SK-N-SH (cell line): ENCODE measurements around the gene TSC22D1. TPM values are rescaled to one million over a fixed set of nuclear protein-coding genes. Genes with fewer than 3 reads are reported as not detected.

Source experiments
- CTCF ChIA-PET: fragments of 300-600, 350-600 bp; formaldehyde crosslinking; extraction: SDS; loops from one replicate; lab custom pipeline; 2021; lab: Yijun Ruan, JAX
- POLR2A ChIA-PET: fragments of 350-600 bp; sonication (Branson Sonifier 250); formaldehyde crosslinking; extraction: SDS; loops from one replicate; lab custom pipeline; 2020; ENCODE audit warnings: antibody characterized with exemption, inconsistent platforms; lab: Yijun Ruan, JAX
- DNase-seq: peaks from one replicate; pipeline ENCODE4 v3.0.0; 2012
- H2AFZ ChIP-seq: fragments of 200-600 bp; sonication (generic); 2 replicates; pipeline ENCODE4 v1.8.1; 2016; ENCODE audit warnings: antibody characterized with exemption, mild to moderate bottlenecking, low read depth
- H3F3A ChIP-seq: fragments of 200-600 bp; sonication (generic); replicated peaks from 2 replicates; pipeline ENCODE3; 2016; ENCODE audit warnings: antibody characterized with exemption, mild to moderate bottlenecking; ENCODE audit not compliant: insufficient read depth
- H3K27ac ChIP-seq, 2 experiments: fragments of 200-500 bp in 1 of 2; fragments of 200-600 bp in 1 of 2; sonication (Bioruptor generic) in 1 of 2; sonication (generic), shearing (Covaris generic) in 1 of 2; 2 replicates each; pipeline versions ENCODE4 v1.5.1 to v1.6.1; 2014 to 2016; ENCODE audit warnings: low read depth in 2 of 2, inconsistent platforms in 1 of 2, low read length in 1 of 2, mild to moderate bottlenecking in 1 of 2, mixed read lengths in 1 of 2
- H3K27me3 ChIP-seq: fragments of 200-600 bp; sonication (generic), shearing (Covaris generic); 2 replicates; pipeline ENCODE4 v1.6.1; 2016; ENCODE audit warnings: mixed run types; ENCODE audit not compliant: insufficient read depth
- H3K36me3 ChIP-seq, 2 experiments: fragments of 200-500 bp in 1 of 2; fragments of 200-600 bp in 1 of 2; sonication (Bioruptor generic) in 1 of 2; sonication (generic) in 1 of 2; replicated peaks in 1 of 2; 2 replicates each; pipeline versions ENCODE3 to v1.5.1; 2014 to 2016; ENCODE audit warnings: low read length in 1 of 2, mild to moderate bottlenecking in 1 of 2; ENCODE audit not compliant: insufficient read depth in 2 of 2, control insufficient read depth in 1 of 2
- H3K4me1 ChIP-seq, 2 experiments: fragments of 200-500 bp in 1 of 2; fragments of 200-600 bp in 1 of 2; sonication (Bioruptor generic) in 1 of 2; sonication (generic), shearing (Covaris generic) in 1 of 2; 2 replicates each; pipeline versions ENCODE4 v1.5.1 to v1.6.1; 2014 to 2016; ENCODE audit warnings: low read depth in 1 of 2, low read length in 1 of 2, mixed run types in 1 of 2; ENCODE audit not compliant: insufficient read depth in 2 of 2, control insufficient read depth in 1 of 2
- H3K4me2 ChIP-seq: fragments of 200-600 bp; sonication (generic), shearing (Covaris generic); 2 replicates; pipeline ENCODE4 v1.6.1; 2017; ENCODE audit warnings: mixed run types
- H3K4me3 ChIP-seq, 2 experiments: fragments of 200-500 bp in 1 of 2; fragments of 200-600 bp in 1 of 2; sonication (Bioruptor generic) in 1 of 2; sonication (generic), shearing (Covaris generic) in 1 of 2; 2 replicates each; pipeline versions ENCODE4 v1.5.1 to v1.8.1; 2014 to 2016; ENCODE audit warnings: low read depth in 2 of 2, inconsistent platforms in 1 of 2, low read length in 1 of 2, mild to moderate bottlenecking in 1 of 2, mixed read lengths in 1 of 2, moderate library complexity in 1 of 2
- H3K79me2 ChIP-seq: fragments of 200-600 bp; sonication (generic); 2 replicates; pipeline ENCODE4 v1.8.1; 2017; ENCODE audit warnings: mild to moderate bottlenecking; ENCODE audit not compliant: insufficient read depth
- H3K9ac ChIP-seq: fragments of 200-600 bp; sonication (generic); 2 replicates; pipeline ENCODE4 v1.6.1; 2017; ENCODE audit warnings: mixed run types
- H3K9me2 ChIP-seq: fragments of 200-600 bp; sonication (generic); 2 replicates; pipeline ENCODE4 v1.6.1; 2017; ENCODE audit warnings: mixed run types
- H3K9me3 ChIP-seq: fragments of 200-600 bp; sonication (generic); 2 replicates; pipeline ENCODE4 v1.6.1; 2017; ENCODE audit warnings: mixed run types, mild to moderate bottlenecking, moderate library complexity
- H4K20me1 ChIP-seq: fragments of 200-600 bp; sonication (generic); 2 replicates; pipeline ENCODE4 v1.6.1; 2017; ENCODE audit warnings: mild to moderate bottlenecking, mixed run types; ENCODE audit not compliant: insufficient read depth
- EP300 ChIP-seq, 2 experiments: IDR thresholded peaks; 2 replicates each; pipeline versions ENCODE4 v1.4.0 to v1.6.1; 2012; ENCODE audit warnings: borderline replicate concordance in 1 of 2, low read depth in 1 of 2, low read length in 1 of 2
- FOSL2 ChIP-seq: IDR thresholded peaks from 2 replicates; pipeline ENCODE4 v1.4.0; 2012; ENCODE audit warnings: low read depth, mild to moderate bottlenecking, moderate library complexity, borderline replicate concordance
- FOXM1 ChIP-seq: IDR thresholded peaks from 2 replicates; pipeline ENCODE4 v1.4.0; 2012; ENCODE audit warnings: low read depth, mild to moderate bottlenecking
- GATA2 ChIP-seq: sonication (generic); formaldehyde crosslinking; IDR thresholded peaks from 2 replicates; pipeline ENCODE4 v1.5.0; 2020; ENCODE audit warnings: mild to moderate bottlenecking, missing genetic modification reagents
- MXI1 ChIP-seq: IDR thresholded peaks from 2 replicates; pipeline ENCODE4 v1.6.1; 2012; ENCODE audit warnings: mild to moderate bottlenecking, low read depth, low read length, improper control_type of control experiment
- NFIC ChIP-seq: IDR thresholded peaks from 2 replicates; pipeline ENCODE4 v1.4.0; 2012; ENCODE audit warnings: borderline replicate concordance
- RAD21 ChIP-seq: IDR thresholded peaks from 2 replicates; pipeline ENCODE4 v1.6.1; 2012; ENCODE audit warnings: mild to moderate bottlenecking, low read length
- RFX5 ChIP-seq: IDR thresholded peaks from 2 replicates; pipeline ENCODE4 v1.6.1; 2012; ENCODE audit warnings: mild to moderate bottlenecking, improper control_type of control experiment, low read length
- SIN3A ChIP-seq: IDR thresholded peaks from 2 replicates; pipeline ENCODE4 v1.6.1; 2012; ENCODE audit warnings: low read depth, mild to moderate bottlenecking, low read length, moderate library complexity, borderline replicate concordance
- TAF1 ChIP-seq: IDR thresholded peaks from 2 replicates; pipeline ENCODE4 v1.6.1; 2012; ENCODE audit warnings: low read depth, mild to moderate bottlenecking, low read length, moderate library complexity, borderline replicate concordance
- WGBS: methylation state at CpG from one replicate; pipeline ENCODE4 v1.1.6; 2017; ENCODE audit warnings: low lambda C conversion rate; 5-methylcytosine and 5-hydroxymethylcytosine counted together
- polyA plus RNA-seq, 3 experiments: library from polyadenylated mRNA; depleted of rRNA; stranded (reverse); fragments of >200 nt; gene quantifications; 2 replicates each; pipeline ENCODE4 v1.2.3, GENCODE V29; 2012
- TF ChIP-seq, protein P1 (sequence below): fragments of 150-350 bp; IDR thresholded peaks from 2 replicates; pipeline ENCODE4 v1.6.1; 2017; ENCODE audit warnings: antibody characterized with exemption, low read length, low read depth, borderline replicate concordance
- TF ChIP-seq, protein P2 (sequence below): IDR thresholded peaks from 2 replicates; pipeline ENCODE4; 2012
- TF ChIP-seq, protein P3 (sequence below): IDR thresholded peaks from 2 replicates; pipeline ENCODE4 v1.6.1; 2012; ENCODE audit warnings: mild to moderate bottlenecking, low read depth, low read length, moderate library complexity

Gene TSC22D1
- polyA plus RNA-seq, 1 of the 3 experiments (the other 2 are of a cell fraction), result 137 TPM

DNA sequence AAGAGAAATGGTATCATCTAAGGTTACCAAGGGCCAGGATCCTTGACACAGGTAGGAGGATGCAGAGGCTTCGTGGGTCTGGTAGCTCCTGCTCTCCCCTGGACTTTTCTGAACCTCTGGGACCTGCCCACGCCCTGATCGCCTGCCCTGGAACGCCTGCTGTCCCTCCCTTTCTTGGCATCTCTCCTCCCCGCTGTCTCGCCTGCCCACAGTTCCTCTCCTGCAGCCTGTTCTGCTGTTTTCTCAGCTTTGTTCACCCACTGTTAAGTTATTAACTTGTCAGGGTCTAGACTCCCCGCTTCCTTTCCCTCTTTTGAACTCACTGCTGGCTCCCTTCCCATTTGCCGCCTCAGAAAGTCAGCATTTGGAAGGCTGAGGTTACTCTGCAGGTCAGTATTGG, 182.7 kb downstream of the TSC22D1 start:
- Histone ChIP-seq H3K4me1 (peaks cover 0 to 38% of the 10 kb centered on the region in 2 experiments; a peak in 2 of 4 replicates), H3K4me3 (no peak overlapping the region), H3K4me2 (no peak overlapping the region), H3K9me3 (no peaks in the 10 kb centered on the region), H3K27ac (no peak overlapping the region), H3K9me2 (no peaks in the 10 kb centered on the region), H3K79me2 (no peaks in the 10 kb centered on the region), H2AFZ (no peak overlapping the region), H3K27me3 (no peaks in the 10 kb centered on the region), H3K36me3 (peaks cover 0 to 8% of the 10 kb centered on the region in 2 experiments), H3K9ac (no peak overlapping the region), H4K20me1 (no peaks in the 10 kb centered on the region), H3F3A (no peaks in the 10 kb centered on the region)
- WGBS, result 83% methylated on average over 8 of the region's 8 CpGs
- no peak for DNase-seq
- TF ChIP-seq NFIC (no peak), TAF1 (no peak), GATA2 (no peak), FOSL2 (no peak), FOXM1 (no peak), EP300 (IDR thresholded peaks at IDR 0.05; ENCODE audit: borderline replicate concordance in 1 of 2, low read depth in 1 of 2, low read length in 1 of 2) (no peak), RAD21 (no peak), RFX5 (no peak), MXI1 (no peak), SIN3A (no peak)
- TF ChIP-seq, protein P1, sequence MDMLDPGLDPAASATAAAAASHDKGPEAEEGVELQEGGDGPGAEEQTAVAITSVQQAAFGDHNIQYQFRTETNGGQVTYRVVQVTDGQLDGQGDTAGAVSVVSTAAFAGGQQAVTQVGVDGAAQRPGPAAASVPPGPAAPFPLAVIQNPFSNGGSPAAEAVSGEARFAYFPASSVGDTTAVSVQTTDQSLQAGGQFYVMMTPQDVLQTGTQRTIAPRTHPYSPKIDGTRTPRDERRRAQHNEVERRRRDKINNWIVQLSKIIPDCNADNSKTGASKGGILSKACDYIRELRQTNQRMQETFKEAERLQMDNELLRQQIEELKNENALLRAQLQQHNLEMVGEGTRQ, result no peak
- TF ChIP-seq, protein P2, sequence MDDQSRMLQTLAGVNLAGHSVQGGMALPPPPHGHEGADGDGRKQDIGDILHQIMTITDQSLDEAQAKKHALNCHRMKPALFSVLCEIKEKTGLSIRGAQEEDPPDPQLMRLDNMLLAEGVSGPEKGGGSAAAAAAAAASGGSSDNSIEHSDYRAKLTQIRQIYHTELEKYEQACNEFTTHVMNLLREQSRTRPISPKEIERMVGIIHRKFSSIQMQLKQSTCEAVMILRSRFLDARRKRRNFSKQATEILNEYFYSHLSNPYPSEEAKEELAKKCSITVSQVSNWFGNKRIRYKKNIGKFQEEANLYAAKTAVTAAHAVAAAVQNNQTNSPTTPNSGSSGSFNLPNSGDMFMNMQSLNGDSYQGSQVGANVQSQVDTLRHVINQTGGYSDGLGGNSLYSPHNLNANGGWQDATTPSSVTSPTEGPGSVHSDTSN, result no peak
- TF ChIP-seq, protein P3, sequence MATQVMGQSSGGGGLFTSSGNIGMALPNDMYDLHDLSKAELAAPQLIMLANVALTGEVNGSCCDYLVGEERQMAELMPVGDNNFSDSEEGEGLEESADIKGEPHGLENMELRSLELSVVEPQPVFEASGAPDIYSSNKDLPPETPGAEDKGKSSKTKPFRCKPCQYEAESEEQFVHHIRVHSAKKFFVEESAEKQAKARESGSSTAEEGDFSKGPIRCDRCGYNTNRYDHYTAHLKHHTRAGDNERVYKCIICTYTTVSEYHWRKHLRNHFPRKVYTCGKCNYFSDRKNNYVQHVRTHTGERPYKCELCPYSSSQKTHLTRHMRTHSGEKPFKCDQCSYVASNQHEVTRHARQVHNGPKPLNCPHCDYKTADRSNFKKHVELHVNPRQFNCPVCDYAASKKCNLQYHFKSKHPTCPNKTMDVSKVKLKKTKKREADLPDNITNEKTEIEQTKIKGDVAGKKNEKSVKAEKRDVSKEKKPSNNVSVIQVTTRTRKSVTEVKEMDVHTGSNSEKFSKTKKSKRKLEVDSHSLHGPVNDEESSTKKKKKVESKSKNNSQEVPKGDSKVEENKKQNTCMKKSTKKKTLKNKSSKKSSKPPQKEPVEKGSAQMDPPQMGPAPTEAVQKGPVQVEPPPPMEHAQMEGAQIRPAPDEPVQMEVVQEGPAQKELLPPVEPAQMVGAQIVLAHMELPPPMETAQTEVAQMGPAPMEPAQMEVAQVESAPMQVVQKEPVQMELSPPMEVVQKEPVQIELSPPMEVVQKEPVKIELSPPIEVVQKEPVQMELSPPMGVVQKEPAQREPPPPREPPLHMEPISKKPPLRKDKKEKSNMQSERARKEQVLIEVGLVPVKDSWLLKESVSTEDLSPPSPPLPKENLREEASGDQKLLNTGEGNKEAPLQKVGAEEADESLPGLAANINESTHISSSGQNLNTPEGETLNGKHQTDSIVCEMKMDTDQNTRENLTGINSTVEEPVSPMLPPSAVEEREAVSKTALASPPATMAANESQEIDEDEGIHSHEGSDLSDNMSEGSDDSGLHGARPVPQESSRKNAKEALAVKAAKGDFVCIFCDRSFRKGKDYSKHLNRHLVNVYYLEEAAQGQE, result no peak
- POLR2A ChIA-PET, result no interaction called here
- CTCF ChIA-PET, result interaction anchor here (1.0 kb wide), 1 partner anchor 488 kb away, joined by 4 read pairs; no protein-coding TSS in a partner anchor
